CD4-positive, alpha-beta T cell treated with Interferon alpha-2 for 1 hour (primary cell): ENCODE results near the gene SRPX2.

Experiments used
- DNase-seq, 2 donors: peaks; one replicate each; pipeline ENCODE4 v3.0.0-alpha.2; 2020 to 2022

The SRPX2 gene, protein sequence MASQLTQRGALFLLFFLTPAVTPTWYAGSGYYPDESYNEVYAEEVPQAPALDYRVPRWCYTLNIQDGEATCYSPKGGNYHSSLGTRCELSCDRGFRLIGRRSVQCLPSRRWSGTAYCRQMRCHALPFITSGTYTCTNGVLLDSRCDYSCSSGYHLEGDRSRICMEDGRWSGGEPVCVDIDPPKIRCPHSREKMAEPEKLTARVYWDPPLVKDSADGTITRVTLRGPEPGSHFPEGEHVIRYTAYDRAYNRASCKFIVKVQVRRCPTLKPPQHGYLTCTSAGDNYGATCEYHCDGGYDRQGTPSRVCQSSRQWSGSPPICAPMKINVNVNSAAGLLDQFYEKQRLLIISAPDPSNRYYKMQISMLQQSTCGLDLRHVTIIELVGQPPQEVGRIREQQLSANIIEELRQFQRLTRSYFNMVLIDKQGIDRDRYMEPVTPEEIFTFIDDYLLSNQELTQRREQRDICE

DNA sequence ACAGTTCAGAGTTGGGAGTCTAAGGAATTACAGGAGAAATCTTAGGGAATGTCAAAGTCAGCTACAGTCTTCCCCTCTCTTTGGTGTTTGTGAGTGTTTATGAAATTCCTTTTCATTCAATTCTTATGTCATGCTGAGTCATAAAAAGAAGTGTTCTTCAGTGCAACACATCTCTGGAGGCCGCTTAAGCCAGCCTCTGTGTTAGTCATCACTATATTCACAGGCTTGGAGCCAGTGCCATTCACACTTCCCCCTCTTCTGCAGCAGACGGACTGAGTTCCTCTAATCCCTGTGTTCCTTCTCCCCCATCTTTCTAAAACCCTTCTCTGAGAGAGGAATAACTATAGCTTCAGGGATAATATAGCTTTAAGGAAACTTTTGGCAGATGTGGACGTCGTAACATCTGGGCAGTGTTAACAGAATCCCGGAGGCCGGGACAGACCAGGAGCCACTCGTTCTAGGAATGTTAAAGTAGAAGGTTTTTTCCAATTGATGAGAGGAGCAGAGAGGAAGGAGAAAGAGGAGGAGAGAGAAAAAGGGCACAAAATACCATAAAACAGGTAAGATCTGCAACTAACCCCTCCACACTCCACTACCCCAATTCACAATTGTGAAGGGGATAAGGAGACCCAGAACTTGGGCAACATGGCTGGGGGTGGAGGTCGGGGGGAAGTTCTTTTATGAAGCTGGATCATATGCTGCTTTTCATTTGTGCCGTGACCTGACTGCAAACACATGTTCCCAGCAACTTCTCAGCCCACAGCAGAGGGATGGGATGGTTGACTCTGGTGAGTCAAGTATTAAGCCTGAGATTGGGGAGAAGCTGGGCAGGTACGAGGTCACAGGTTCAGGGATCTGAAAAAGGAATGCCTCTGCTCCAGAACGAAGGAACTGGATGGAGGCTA lies at the start of gene SRPX2:
Gene SRPX2 (plus strand): TSS at position 244 of the 905 bp plus-strand sequence. CDS start 2,124 bp downstream, outside the sequence.
- DNase-seq: no peak

DNA sequence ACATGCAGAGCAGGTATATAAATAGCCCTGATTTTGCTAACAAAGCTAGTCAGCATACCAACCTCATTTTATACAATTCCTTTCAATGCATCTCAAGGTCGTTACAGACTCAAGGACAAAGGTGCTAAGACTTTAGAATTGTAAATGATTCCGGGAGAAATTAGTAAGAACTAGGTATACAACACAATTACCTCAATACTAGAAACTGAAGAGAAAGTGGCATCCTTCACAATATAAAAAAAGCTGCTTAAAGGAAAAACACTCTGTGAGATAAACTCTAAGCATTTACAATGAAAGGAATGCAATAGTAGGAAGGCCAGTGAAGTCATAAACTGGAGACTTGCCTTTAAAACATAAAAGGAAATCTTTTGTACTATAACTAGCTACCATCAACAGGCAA lies 47.4 kb upstream of the SRPX2 start:
- no peak for DNase-seq

GRCh38 chrX:100599456-100599855 lies 44.5 kb upstream of the SRPX2 start:
- DNase-seq: no peak

- no peak for DNase-seq
These were observed 43.7 kb upstream of the SRPX2 start for GRCh38 chrX:100600340-100600739.

GRCh38 chrX:100600758-100601157 lies 43.2 kb upstream of the SRPX2 start:
- no peak for DNase-seq

- no peak for DNase-seq
These were observed 37.2 kb upstream of the SRPX2 start for GRCh38 chrX:100606753-100607152.

DNA sequence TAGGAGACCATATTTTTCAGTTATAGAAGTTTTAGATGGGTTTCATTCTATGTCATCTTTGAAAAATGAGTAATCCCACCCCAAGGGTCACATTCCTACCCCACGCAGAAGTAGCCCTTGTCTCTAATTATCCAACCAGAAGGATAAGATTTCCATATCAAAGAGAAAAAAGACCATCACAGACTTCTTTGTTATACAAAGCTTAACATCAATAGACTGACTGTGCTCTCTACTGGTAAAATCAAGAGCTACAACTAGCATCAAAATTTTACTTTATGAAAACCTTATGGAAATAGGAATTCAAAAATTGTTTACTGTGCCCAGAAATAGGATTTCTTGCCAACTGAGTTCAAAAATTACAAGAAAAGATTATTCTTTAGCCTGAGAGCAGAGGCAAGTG lies 34.4 kb upstream of the SRPX2 start:
- no peak for DNase-seq

DNA sequence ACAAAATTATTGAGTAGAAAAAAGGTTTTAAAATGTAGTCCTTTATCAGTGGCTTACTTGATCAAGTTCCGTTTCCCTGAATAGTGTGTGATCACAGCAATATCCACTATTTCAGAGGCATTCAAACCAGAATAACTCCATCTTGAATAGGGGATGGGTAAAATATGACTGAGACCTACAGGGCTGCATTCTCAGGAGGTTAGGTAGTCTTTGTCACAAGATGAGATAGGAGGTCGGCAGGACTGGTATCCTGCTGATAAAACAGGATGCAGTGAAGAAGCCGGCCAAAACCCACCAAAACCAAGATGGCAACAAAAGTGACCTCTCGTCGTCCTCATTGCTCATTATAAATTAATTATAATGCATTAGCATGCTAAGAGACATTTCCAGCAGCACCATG lies 32.0 kb upstream of the SRPX2 start:
- no peak for DNase-seq

DNA sequence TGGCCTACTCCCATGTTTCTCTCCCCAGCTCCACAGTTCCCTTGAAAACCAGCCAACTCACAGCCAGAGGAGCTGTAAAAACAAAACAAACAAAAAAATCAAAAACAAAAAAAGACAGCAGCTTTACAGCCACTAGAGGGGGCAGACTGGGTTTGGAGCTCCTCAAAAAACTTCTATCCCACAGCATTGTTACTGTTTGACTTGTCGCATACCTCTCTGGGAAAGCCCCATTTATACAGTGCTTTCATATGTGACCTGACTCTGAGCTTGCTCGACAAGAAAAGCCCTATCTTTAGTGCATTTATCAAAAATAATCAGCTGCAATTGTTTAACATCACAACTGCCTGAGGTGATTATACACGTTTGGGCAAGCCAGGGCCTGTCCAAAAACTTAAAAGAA lies 29.0 kb upstream of the SRPX2 start:
- DNase-seq: peak in 1 of 2 donors; percentile 16

GRCh38 chrX:100623001-100623400 lies 21.0 kb upstream of the SRPX2 start:
- DNase-seq: no peak

DNA sequence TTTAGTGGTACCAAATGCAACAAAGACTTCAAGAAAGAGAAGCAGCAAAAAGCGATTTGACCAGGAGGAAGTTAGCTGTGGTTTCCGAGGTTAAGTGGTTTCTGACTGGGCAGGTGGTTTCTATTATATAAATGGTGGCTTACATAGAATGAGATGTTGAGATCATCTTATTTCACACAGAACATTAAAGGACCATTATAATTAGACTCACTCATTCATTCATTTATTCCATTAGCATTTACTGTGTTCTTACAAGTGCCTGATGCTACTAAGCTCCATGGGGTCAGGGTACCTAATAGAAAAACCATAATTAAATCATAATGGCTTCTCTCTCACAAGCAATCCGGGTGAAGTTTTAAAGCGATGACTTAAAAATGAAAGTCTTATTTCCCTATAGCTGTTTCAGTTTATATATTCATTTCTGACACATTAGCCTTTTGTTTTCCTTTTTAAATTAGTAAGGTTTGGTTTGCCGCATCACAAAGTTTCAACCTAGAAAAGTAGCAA lies 18.0 kb upstream of the SRPX2 start:
- no peak for DNase-seq

GRCh38 chrX:100635040-100635439 lies 9.0 kb upstream of the SRPX2 start:
- no peak for DNase-seq

GRCh38 chrX:100635989-100636320 lies 8.0 kb upstream of the SRPX2 start:
- DNase-seq: no peak

DNA sequence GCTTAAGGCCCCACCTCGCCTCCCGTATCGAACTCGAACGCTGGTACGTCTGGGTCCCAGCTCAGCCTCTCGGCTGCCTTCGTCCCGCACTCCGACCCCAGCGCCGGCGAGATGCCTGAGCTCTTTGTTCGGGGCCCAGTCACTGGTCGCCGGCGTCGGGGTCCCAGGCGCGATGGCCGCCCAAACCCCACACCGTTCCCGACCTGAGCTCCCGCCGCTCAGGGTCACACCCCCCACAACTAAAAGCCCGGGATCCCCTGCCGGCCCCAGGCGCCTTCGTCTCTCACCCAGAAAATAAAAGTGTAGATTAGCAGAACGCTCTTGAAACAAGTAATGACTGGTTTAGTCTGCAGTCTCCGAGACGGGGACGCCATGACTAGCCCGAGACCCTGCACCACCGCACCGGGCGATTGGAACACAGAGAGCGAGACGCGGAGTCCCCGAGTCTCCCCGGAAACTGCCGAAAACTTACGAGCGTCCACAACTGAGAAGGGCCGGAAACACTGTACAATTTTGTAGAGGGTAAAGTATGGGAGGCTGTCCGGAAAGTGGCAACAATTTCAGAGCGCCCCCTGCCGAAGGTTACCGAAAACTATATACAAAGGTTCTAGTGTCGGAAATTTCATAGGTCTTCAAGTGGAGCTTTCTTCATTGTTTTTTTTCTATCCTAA lies 7.5 kb upstream of the SRPX2 start, which contains the start of gene TSPAN6:
Gene TSPAN6 (minus strand): TSS at position 486 of the 671 bp plus-strand sequence. CDS start 112 bp downstream, at position 374.
- DNase-seq: peak; percentile 72 to 81

DNA sequence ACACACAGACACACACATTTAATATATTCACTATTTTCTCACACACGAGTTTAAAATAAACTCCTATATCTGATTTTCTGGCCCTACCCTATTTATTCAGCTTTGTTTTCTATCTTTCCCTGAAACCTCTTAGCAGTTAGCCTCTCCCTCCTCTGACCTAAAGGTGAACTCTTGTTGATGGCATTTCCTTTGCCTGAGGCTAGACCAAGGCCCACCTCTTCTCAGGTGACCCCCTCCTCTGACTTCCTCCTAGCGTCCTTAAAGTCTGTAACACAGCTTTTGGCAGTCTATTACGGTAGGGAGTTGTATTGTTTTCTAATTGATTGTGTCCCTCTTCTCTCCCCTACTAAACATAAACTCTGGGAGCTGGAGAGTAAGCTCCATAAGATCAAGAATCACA lies 1.7 kb upstream of the SRPX2 start:
- DNase-seq: no peak

DNA sequence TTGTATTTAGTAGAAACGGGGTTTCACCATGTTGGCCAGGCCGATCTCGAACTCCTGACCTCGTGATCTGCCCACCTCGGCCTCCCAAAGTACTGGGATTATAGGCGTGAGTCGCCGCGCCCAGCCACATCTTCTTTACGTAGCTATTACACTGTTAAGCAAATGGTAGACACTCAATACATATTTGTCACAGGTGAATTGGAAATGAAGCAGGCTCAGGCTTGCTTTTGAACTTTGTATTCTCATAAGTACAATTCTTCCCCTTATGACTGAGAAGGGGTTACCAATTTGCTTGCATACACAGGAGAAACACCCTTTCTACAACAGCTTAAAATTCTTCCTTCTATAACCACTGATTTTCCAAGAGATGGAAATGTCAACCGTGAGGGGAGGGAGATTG lies 787 bp upstream of the SRPX2 start:
- DNase-seq: no peak

DNA sequence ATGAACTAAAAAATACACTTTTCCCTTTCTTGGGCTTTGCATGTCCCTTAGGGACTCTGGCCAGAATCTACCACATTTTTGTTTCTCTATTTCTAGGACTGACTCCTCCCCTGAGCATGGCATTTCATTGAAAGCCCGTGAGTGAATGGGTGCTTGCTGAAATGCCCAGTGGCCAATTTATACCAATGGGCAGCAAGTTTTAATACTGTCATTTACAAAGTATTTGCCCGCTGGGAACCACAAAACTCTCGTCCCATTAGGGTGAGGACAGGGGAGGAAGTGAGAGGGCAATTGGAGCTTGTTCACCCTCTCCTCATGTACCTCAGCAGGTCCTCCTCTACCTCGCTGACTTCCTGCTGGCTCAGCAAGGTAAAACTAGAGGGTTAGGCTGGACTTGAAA lies 1.1 kb downstream of the SRPX2 start:
- DNase-seq: no peak

DNA sequence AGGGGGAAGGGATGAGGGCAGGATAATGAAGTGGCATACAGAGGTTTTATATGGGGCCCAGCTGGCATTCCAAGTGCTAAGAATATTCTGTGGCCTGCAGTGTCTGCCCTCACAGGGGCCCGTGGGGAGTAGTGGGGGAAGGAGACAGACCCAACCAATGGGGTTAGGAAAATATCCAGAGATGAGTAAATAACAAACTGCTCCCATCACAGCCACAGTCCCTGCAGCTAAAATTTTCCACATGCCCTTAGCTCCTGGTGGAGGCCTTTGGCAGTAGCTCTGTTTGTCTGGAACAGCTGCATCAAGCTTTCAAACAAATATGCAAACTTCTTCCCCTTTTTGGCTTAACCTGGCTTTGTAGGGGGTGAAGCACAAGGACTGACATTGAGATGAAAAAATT lies 3.1 kb downstream of the SRPX2 start:
- no peak for DNase-seq

DNA sequence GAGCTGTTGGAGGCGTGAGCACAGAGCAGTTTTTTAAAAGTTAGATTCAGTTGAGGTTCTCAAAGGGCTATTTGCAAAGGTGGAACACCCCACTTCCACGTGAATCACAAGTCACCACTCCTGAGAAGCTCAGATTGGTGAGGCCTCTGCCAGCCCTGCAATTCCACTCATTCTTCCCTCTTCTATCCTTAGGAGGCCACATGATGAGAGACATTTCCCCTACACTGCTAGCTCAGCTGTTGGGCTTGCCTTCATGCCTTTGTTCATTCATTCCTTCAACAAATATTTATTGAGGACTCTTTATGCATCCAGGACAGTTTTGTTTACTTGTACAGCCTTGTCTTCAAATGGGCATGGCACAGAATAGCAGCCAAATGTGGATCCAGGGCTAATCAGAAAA lies 3.7 kb downstream of the SRPX2 start:
- no peak for DNase-seq

GRCh38 chrX:100648458-100649417 lies 4.7 kb downstream of the SRPX2 start:
- no peak for DNase-seq

DNA sequence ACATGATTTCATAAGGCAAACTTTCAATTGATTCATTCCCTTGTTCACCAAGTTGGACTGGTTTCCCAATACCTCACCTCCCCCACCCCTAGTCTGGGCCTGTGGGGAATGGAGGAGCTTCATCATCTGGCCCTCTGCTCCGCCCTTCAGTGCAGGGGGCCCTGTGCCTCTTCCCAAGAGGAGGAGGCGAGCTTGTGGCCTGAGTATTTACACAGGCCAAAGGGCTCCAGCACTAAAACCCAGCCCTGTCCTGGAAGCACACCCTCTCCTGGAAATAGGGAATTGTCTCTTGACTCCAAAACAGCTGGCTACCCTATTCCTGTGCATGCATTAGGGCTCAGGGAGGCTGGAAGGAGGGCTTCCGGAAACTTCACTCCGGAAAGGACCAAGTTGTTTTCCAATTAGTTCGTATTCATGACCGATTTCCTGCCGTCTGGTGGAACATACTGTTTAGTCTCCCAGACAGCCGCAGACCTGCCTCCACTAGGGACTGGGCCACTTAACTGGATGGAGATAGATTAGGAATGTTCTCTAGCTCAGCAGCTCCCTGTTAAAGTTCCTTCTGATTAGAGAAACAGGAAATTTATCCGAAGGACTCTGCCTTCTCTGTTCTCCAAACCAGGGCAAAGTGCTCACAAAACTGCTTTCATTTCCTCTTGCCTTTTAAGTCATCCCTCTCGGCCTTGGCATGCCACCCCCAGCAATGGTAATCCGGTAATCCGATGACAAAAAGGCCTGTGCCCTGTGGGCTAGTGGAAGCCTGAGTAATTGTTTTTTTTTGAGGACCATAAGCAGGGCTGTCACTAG lies 5.8 kb downstream of the SRPX2 start:
- no peak for DNase-seq
